ENCODE results near the gene MAGIX. TPM values are rescaled to one million over a fixed set of nuclear protein-coding genes. Genes with fewer than 3 reads are reported as not detected.

The MAGIX gene
- total and polyA plus RNA-seq, 2 of the 4 experiments (the other 2 are of a cell fraction) = 0.72 to 1.1 TPM

GRCh38 chrX:49122499-49122898, 40.1 kb upstream of the MAGIX start:
- H3K4ac ChIP-seq (ENCODE audit: low read depth, low read length) = no peak overlapping the region
- no CpG with 5 or more reads among the region's 5 CpGs for WGBS, 2 experiments (ENCODE audit: extremely low coverage in 2 of 2, insufficient read length in 1 of 2)
- H3K4me3 ChIP-seq (ENCODE audit: insufficient read depth, low read depth, low read length) = peak overlapping the region; percentile 90; the same call in 1 of the 2 replicates
- no peak overlapping the region for H3K23ac ChIP-seq (ENCODE audit: low read depth, low read length)
- H3K27ac ChIP-seq (ENCODE audit: insufficient read depth, low read length) = no peak overlapping the region
- H4K91ac ChIP-seq (ENCODE audit: insufficient read depth, low read depth, low read length) = no peak overlapping the region
- no peak overlapping the region for H2AK5ac ChIP-seq (ENCODE audit: low read depth, low read length)
- H3K27me3 ChIP-seq (ENCODE audit: control insufficient read depth, insufficient read depth, low read length) = no peaks in the 10 kb centered on the region
- POLR2A ChIA-PET (ENCODE audit: unreplicated experiment) = interaction anchor here (0.5 kb wide), 1 partner anchor 164 kb away, joined by 3 read pairs; no protein-coding TSS in a partner anchor
- H2BK20ac ChIP-seq (ENCODE audit: low read depth, low read length) = no peak overlapping the region
- no peak overlapping the region for H2BK5ac ChIP-seq (ENCODE audit: low read depth, low read length, poor library complexity, severe bottlenecking)
- TF ChIP-seq POLR2A (IDR thresholded peaks at IDR 0.05; ENCODE audit: low read depth, low read length) (no peak), RFX5 (IDR thresholded peaks at IDR 0.05; ENCODE audit: low read depth, low read length) (no peak), FOS (IDR thresholded peaks at IDR 0.05; ENCODE audit: low read depth, low read length) (no peak), CEBPB (IDR thresholded peaks at IDR 0.05; ENCODE audit: low read depth, low read length) (no peak), MAFK (IDR thresholded peaks at IDR 0.05; ENCODE audit: low read depth, low read length) (no peak), BHLHE40 (IDR thresholded peaks at IDR 0.05; ENCODE audit: low read depth, low read length) (no peak), SMC3 (IDR thresholded peaks at IDR 0.05; ENCODE audit: low read depth, low read length) (no peak), CHD1 (IDR thresholded peaks at IDR 0.05; ENCODE audit: low read depth, low read length) (no peak), MAZ (IDR thresholded peaks at IDR 0.05; ENCODE audit: borderline replicate concordance, low read depth, low read length) (no peak), CTCF (conservative IDR thresholded peaks at IDR 0.05; ENCODE audit: low read depth, low read length) (no peak), RCOR1 (IDR thresholded peaks at IDR 0.05; ENCODE audit: insufficient replicate concordance, low read length) (no peak), ELK1 (IDR thresholded peaks at IDR 0.05; ENCODE audit: borderline replicate concordance, low read depth, low read length) (no peak), USF2 (IDR thresholded peaks at IDR 0.05; ENCODE audit: low read depth, low read length) (no peak), MXI1 (IDR thresholded peaks at IDR 0.05; ENCODE audit: borderline replicate concordance, low read depth, low read length) (no peak), RAD21 (IDR thresholded peaks at IDR 0.05; ENCODE audit: low read length) (no peak), NFE2L2 (IDR thresholded peaks at IDR 0.05; ENCODE audit: low read depth, low read length) (no peak)
- no peaks in the 10 kb centered on the region for H3K9me3 ChIP-seq (ENCODE audit: control insufficient read depth, insufficient read depth, low read length)
- intact Hi-C loops (cut with micrococcal nuclease) (no loop called here), dilution Hi-C loops (cut with HindIII; ENCODE audit: low sequenced_read_pairs, unreplicated experiment) (no loop called here), in situ Hi-C loops (cut with MboI; ENCODE audit: low sequenced_read_pairs) (no loop called here)
- H3K9ac ChIP-seq (ENCODE audit: low read depth, low read length) = peak overlapping the region; percentile 83; the same call in 1 of the 2 replicates
- no peaks in the 10 kb centered on the region for H4K20me1 ChIP-seq (ENCODE audit: insufficient read depth, low read length)
- peaks cover 7% of the 10 kb centered on the region for H3K36me3 ChIP-seq (ENCODE audit: control insufficient read depth, insufficient read depth, low read length)
- no TSS peak for BruUV-seq (replicated peaks)
- no peaks in the 10 kb centered on the region for H3K9me1 ChIP-seq (ENCODE audit: insufficient read depth, low read length)
- CTCF ChIA-PET = no interaction called here
- H2AFZ ChIP-seq (replicated peaks; ENCODE audit: low read length, poor library complexity) = no peak overlapping the region
- H2BK15ac ChIP-seq (ENCODE audit: low read depth, low read length) = no peak overlapping the region
- H2BK120ac ChIP-seq (ENCODE audit: low read depth, low read length) = no peak overlapping the region
- H3K79me1 ChIP-seq (ENCODE audit: low read depth in 1 of 2, low read length in 2 of 2) = peaks cover 3 to 12% of the 10 kb centered on the region in 2 experiments; a peak in 1 of 4 replicates
- no peak overlapping the region for H3K14ac ChIP-seq (replicated peaks; ENCODE audit: low read depth, low read length)
- H4K8ac ChIP-seq (ENCODE audit: low read depth in 2 of 2, low read length in 2 of 2) = no peak overlapping the region
- H3K18ac ChIP-seq (ENCODE audit: low read depth, low read length) = no peak overlapping the region
- H2AK9ac ChIP-seq (replicated peaks; ENCODE audit: low read depth, low read length, poor library complexity) = no peak overlapping the region
- H3K4me2 ChIP-seq (ENCODE audit: low read depth, low read length) = peak overlapping the region; percentile 89
- no peak overlapping the region for H3K56ac ChIP-seq (ENCODE audit: extremely low read depth, insufficient read depth, low read length)
- no peak overlapping the region for H4K5ac ChIP-seq (ENCODE audit: low read depth, low read length)
- no peaks in the 10 kb centered on the region for H3K4me1 ChIP-seq (ENCODE audit: control insufficient read depth, insufficient read depth, low read length)
- no peak for ATAC-seq (ENCODE audit: low read depth)
- DNase-seq = no peak
